Mammary epithelial cell (primary cell): ENCODE measurements around the gene MYO10.

Experiments used
- EZH2 ChIP-seq: IDR thresholded peaks from 2 replicates; pipeline ENCODE4 v1.6.1; 2012; ENCODE audit warnings: low read length, inconsistent platforms, borderline replicate concordance
- TF ChIP-seq, protein P1 (sequence below), 2 donors: IDR thresholded peaks in 1 of 2; conservative IDR thresholded peaks in 1 of 2; 2 replicates each; pipeline ENCODE4 v1.5.1; 2011 to 2012; ENCODE audit warnings: inconsistent platforms in 2 of 2, low read length in 2 of 2, mild to moderate bottlenecking in 2 of 2, control low read depth in 1 of 2, low read depth in 1 of 2; ENCODE audit not compliant: insufficient read depth in 1 of 2; ENCODE audit errors: extremely low read depth in 1 of 2

DNA sequence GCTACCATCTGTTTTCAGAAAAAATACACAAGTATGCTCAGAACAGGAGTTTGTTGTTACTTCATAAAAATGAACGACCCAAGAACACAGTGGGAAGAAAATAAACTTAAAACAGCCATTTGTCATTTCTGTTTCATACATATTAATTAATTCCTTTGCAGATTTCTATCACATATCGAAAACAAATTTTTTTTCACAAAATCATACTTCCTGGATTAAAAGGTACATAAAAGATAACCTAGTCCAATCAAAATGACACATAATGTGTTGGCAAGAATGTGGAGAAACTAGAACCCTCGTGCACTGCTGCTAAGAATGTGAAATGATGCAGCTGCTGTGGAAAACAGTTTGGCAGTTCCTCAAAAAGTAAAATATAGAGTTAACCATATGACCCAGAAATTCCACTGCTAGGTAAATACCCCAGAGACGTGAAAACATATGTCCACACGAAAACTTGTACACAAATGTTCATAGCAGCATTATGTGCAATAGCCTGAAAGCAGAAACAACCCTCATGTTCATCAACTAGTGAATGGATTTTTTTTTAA is 46.0 kb downstream of the MYO10 start:
- TF ChIP-seq, protein P1, sequence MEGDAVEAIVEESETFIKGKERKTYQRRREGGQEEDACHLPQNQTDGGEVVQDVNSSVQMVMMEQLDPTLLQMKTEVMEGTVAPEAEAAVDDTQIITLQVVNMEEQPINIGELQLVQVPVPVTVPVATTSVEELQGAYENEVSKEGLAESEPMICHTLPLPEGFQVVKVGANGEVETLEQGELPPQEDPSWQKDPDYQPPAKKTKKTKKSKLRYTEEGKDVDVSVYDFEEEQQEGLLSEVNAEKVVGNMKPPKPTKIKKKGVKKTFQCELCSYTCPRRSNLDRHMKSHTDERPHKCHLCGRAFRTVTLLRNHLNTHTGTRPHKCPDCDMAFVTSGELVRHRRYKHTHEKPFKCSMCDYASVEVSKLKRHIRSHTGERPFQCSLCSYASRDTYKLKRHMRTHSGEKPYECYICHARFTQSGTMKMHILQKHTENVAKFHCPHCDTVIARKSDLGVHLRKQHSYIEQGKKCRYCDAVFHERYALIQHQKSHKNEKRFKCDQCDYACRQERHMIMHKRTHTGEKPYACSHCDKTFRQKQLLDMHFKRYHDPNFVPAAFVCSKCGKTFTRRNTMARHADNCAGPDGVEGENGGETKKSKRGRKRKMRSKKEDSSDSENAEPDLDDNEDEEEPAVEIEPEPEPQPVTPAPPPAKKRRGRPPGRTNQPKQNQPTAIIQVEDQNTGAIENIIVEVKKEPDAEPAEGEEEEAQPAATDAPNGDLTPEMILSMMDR (conservative IDR thresholded peaks at IDR 0.05 in 1 of 2, IDR thresholded peaks at IDR 0.05 in 1 of 2; ENCODE audit: extremely low read depth in 1 of 2, insufficient read depth in 1 of 2, low read depth in 1 of 2, low read length in 2 of 2), result no peak
- no peak for TF ChIP-seq EZH2
